HG02938 (cell line): ENCODE data around the gene IQCE.
"Not testable (repeated sequence)": the region's sequence is repeated elsewhere in the genome, so short reads cannot be mapped to it uniquely, and the experiment has no call there.

Source experiments
- ATAC-seq: cut with Tn5 transposase; IDR thresholded peaks from one replicate; pipeline ENCODE4 v1.9.1; 2021; ENCODE audit warnings: mild to moderate bottlenecking, moderate library complexity; ENCODE audit not compliant: unreplicated experiment

Gene IQCE

DNA sequence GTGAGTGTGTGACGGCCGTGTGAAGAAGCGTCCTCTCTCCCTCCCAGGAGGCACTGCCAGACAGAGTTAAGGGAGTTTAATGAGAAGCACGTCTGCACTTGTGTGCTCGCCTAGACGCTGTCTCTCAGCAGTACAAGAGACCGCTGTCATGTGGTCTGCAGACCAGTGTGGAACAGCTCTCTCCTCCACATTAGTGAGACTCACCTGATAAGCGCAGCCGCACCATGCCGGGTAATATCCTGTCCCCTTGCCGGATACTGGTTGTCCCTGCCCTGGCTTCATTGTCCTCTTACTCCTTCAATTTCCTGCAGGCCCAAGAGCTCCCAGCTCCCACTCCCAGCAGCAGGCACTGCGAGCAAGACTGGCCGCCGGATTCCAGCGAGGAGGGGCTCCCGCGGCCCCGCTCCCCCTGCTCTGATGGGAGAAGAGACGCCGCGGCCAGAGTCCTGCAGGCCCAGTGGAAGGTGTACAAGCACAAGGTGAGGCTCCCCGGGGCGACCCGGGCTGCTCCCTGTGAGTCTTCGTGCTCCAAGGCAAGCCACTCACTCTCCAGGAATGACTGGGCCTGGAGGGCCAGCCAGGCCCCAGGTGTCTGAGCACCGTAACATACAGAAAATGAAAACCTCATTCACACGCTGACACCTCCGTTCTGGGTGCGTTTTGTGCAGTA lies 39.5 kb downstream of the IQCE start:
- no peak for ATAC-seq

DNA sequence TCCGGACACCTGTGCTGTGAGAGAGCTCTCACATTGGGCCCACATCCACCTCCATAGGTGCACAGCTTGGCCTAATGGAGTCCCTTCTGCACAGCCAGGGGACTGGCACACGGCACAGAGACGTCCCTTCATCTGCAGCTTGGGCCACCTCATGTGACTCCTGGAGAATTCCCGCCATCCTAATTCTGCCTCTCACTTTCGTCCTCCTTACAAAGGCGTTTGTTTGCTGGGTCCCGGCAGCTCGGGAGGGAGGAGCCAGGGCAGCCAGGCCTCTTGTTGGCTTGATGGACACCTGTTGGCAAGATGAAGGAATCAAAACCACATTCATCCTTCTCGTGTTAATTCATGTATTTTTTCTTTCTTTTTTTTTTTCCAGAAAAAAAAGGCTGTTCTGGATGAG lies 42.3 kb downstream of the IQCE start:
- no peak for ATAC-seq

GRCh38 chr7:2601907-2602306 lies 43.1 kb downstream of the IQCE start:
- no peak for ATAC-seq

- no peak for ATAC-seq
Observed at GRCh38 chr7:2602406-2603043, 43.7 kb downstream of the IQCE start.

DNA sequence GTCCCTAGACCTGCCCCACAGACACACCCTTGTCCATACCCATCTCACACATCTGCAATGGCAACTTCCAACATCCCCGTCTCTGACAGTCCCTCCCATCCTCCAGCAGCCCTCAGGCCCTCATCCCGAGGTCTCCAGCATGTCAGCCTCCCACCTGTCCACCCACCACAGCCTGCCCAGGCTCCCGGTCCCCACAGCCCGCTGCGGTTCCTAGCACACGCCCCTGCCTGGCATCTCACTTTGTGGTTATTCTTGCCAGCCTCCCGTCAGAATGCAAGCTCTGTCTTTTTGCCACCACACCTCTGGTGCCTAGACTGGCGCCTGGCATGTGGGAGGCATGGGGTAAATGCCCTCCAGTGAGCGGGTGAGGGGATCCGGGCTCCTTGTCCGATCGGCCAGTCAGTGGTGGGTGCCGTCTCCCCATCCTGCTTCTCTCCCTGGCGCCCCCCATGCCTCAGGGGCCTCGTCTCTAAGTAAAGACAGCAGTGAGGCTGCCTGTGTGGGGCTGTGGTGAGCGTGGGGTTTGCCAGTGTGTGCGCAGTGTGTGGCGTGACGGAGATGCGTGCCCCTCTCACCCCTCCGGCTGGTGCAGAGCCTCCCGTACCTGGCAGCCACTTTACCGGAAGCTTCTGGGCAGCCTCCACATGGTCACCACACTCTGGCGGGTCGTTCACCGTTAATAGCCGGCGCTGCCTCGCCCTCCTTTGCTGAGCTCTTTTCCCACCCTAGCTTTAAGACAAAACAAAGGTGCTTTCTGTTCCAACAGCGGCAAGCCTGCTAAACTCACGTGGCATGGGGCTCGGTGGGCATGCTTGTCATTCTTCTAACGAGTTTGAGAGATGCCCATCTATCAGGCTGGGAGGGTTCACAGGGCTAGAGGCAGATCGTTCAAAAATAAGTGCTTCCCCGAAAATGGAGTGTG lies 44.5 kb downstream of the IQCE start:
- ATAC-seq = no peak

DNA sequence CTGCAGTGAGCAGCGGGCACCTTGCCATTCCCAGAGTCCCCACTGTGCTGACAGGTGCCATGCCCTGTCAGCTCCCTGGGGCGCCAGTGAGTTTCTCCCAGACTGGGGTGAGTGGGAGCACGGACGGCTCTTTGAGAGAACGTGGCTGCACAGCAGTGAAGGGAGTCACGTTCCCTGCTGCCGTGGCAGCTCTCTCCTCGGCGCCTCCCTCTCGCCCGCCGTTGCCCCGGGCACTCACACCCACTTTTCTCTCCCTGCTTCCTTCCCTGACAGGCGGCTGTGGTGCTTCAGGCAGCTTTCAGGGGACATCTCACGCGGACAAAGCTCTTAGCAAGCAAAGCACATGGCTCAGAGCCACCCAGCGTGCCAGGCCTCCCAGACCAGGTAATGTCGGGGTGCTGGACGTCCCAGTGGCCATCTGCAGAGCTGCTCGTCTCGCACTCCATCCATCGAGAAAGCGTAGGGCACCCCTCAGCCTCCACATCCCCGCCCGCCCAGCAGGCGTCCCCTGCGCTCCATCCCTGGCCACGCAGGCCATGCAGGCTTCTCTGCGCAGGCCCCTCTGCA lies 45.9 kb downstream of the IQCE start:
- ATAC-seq = no peak

GRCh38 chr7:2605608-2606538 lies 47.1 kb downstream of the IQCE start:
- no peak for ATAC-seq

GRCh38 chr7:2606539-2606936 lies 47.8 kb downstream of the IQCE start:
- no peak for ATAC-seq

- no peak for ATAC-seq
Observed at GRCh38 chr7:2607122-2607922, 48.5 kb downstream of the IQCE start.

DNA sequence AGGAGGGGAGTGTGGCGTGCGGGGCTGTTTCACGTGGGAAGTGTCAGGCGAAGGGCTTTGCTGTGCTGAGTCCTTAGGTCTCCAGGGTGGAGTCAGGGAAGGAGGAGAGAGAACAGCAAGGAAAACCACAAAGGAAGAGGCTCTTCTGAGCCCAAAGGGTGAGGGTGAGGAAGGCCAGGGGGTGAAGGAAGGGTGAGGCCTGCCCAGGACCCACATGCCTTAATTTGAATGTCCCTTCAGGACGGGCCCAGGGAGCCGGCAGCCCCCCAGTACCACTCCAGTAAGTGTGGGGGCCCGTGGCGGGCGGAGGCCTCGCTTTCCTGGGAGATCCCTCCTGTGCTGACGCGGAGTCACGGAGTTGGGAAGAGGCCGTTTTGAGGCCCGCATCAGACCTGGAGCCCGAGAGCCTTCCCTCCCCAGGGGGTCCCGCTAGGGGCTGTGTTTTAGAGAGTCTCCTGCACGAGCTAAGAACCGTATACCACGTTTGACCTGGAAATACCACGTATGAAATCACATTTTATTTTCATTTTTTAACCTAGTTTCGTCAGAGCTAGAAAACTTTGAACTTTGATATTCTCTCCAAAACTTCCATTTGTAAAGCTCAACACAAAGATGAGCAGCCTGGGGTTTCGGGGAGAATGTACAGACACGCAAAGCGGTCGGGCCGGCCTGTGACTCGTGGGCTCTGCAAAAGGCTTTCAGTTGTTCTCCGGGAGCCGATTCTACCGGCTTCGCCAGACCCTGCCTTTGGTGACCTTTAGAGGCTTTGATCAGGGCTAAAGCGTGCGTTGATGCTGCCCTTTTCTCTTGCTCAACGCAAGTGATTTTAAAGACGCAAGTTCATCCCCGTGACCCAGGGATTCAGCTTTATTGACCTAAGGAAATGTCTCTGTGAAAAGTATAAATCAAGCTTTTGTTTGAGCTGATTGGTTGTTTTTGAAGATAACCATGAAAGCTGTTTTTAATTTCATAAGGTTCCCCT lies 49.4 kb downstream of the IQCE start:
- no peak for ATAC-seq

GRCh38 chr7:2608921-2609411 lies 50.2 kb downstream of the IQCE start:
- ATAC-seq = no peak

GRCh38 chr7:2609646-2610045 lies 50.9 kb downstream of the IQCE start:
- not testable (repeated sequence) for ATAC-seq

- no peak for ATAC-seq
Observed at GRCh38 chr7:2610466-2610865, 51.7 kb downstream of the IQCE start.

- no peak for ATAC-seq
Observed at GRCh38 chr7:2610898-2611297, 52.1 kb downstream of the IQCE start.

- ATAC-seq = no peak
Observed at GRCh38 chr7:2611401-2611800, 52.6 kb downstream of the IQCE start.

GRCh38 chr7:2611922-2612321 lies 53.1 kb downstream of the IQCE start:
- ATAC-seq = no peak

DNA sequence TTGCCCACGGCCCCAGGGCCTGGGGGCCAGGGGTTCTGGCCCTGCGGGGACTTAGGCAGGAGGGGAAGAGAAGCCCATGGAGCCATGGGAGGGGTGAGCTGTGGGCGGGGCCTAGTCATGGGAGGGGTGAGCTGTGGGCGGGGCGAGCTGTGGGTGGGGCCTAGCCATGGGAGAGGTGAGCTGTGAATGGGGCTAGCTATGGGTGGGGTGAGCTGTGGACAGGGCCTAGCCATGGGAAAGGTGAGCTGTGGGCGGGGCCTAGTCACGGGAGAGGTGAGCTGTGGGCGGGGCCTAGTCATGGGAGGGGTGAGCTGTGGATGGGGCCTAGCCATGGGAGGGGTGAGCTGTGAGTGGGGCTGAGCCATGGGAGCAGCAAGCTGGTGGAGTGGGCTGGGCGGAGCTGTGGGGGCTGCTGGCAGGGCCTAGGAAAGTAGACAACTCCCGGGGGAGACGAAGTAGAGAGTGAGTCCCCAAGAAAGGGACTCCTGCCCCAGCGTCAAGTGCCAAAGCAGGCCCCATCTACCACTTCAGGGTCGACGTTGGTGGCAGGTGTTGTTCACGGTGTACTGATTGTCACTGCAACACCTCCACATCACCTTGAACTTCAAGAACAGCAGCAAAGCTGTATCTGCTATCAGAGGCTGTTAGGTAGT lies 53.8 kb downstream of the IQCE start:
- ATAC-seq = no peak
